HG02943 (cell line): ENCODE results near the gene HOXB7.

Experiments used
- ATAC-seq: cut with Tn5 transposase; IDR thresholded peaks from one replicate; pipeline ENCODE4 v1.9.1; 2021; ENCODE audit warnings: mild to moderate bottlenecking, low read depth, moderate library complexity; ENCODE audit not compliant: unreplicated experiment

Gene HOXB7

GRCh38 chr17:48611681-48612455 lies 1.1 kb upstream of the HOXB7 start:
- no peak for ATAC-seq

- no peak for ATAC-seq
Observed at GRCh38 chr17:48611213-48611612, 396 bp upstream of the HOXB7 start.

GRCh38 chr17:48609759-48610281 lies 997 bp downstream of the HOXB7 start:
- ATAC-seq: no peak

- no peak for ATAC-seq
Observed at GRCh38 chr17:48609033-48609432, 1.8 kb downstream of the HOXB7 start.

DNA sequence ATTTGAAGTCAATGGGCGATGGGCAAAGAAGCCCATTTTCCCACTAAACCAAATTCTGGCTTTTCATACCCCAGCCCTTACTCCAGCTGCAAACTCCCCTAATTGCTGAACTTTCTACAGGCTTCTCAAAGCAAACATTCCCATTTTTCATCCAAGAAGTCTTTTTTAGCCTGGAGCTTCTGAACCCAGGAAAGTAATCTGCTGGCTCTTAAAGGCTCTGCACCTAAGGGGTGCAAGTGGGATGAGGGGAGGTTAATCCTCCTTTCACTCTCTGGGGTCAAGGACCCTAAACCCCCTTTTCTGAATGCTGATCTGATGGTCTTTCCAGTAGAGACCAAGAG lies 2.4 kb downstream of the HOXB7 start:
- ATAC-seq: no peak

GRCh38 chr17:48606892-48607614 lies 3.8 kb downstream of the HOXB7 start:
- ATAC-seq: no peak

GRCh38 chr17:48605991-48606891 lies 4.6 kb downstream of the HOXB7 start:
- no peak for ATAC-seq

DNA sequence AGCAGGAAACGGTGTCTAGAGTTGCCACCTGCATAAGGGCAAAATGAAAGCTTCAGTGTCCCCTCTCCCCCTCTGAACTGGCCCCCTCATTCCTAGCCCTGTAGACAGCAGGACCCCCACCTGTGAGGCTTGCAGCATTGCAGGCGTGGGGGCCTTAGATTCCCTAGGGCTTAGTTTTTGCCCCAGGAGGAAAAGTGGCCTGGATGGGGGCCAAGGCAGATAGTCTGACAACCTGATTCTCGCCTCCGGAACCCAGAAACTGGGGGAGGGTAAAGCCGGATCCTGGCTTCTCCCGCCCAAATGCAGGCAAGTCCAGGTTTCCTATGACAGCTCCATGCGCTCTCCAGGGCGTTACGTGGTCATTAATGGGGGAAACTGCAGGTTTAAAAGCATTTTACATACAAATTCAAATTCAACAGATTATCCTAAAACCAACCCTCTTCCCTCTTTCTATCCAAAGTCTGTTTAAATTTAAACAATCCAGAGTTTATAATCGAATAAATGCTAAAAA lies 5.4 kb downstream of the HOXB7 start:
- ATAC-seq: no peak

DNA sequence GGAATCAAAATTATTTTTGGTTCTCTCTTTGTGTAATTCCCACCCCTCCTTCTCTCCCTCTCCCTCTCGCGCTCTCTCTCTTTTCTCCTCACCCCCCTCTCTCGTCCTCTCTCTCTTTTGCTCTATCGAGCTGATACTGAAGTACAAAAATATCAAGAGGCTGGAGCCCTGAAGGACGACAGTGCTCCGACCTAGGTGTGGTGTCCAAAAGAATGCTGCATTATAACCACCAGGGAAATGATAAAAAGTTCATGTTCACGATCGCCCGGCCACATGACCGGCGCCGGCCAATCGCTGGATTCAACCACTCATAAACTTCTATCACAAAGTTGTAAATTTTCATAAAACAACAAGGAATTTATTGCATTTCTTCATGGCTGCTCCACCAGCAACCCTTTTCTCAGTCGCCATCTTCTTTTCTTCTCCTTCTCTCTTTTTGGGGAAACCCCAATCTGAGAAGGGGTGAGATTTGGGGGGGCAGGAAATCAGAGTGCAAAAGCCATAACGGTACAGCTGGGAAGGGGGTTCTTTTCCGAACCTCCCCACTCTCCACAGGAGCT lies 6.0 kb downstream of the HOXB7 start, which contains the start of gene HOXB6:
Gene HOXB6, minus strand, starts transcription at position 217 of the 560 bp plus-strand sequence. CDS start 6,836 bp downstream, outside the sequence.
- ATAC-seq: no peak

DNA sequence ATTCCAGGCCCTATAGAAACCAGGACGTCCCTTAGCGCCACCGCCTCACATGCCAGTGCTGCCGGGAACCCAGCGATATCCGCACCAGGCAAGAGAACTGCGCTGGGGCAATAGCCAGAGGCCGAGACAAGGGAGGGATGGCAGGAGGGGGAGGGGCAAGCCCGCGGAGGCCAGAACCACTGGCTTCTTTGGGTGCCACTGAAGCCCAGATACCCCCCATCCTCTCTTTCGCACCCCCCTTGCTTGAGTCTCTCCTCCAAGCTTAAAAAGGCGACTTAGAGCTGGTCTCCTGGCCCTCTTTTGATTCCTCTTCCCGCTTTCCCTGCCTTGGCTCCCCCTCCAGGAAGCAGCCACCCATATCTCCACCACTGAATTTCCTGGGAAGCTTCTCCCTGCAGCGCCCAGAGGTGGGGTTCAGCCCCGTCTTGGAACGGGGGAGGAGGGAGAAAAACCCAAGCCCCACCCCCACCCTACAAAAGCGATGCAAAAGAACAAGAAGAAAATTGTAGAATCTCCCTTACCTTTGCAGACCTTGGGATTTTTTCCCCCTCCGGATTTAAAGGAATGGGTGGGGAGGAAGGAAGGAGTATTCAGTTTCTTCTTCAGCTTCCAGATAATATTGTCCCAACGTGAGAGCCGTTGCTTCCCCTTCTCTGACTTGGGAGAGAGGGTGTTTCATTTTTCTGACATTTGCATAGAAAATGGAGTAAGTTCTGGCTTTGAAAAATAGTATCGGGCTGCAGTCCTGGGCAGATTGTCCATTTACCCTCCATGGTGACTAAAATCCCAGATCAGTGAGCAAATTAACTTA lies 6.7 kb downstream of the HOXB7 start:
- ATAC-seq: no peak

- ATAC-seq: no peak
Observed at GRCh38 chr17:48601539-48602425, 9.0 kb downstream of the HOXB7 start.

- ATAC-seq: no peak
Observed at GRCh38 chr17:48601207-48601538, 9.6 kb downstream of the HOXB7 start.

DNA sequence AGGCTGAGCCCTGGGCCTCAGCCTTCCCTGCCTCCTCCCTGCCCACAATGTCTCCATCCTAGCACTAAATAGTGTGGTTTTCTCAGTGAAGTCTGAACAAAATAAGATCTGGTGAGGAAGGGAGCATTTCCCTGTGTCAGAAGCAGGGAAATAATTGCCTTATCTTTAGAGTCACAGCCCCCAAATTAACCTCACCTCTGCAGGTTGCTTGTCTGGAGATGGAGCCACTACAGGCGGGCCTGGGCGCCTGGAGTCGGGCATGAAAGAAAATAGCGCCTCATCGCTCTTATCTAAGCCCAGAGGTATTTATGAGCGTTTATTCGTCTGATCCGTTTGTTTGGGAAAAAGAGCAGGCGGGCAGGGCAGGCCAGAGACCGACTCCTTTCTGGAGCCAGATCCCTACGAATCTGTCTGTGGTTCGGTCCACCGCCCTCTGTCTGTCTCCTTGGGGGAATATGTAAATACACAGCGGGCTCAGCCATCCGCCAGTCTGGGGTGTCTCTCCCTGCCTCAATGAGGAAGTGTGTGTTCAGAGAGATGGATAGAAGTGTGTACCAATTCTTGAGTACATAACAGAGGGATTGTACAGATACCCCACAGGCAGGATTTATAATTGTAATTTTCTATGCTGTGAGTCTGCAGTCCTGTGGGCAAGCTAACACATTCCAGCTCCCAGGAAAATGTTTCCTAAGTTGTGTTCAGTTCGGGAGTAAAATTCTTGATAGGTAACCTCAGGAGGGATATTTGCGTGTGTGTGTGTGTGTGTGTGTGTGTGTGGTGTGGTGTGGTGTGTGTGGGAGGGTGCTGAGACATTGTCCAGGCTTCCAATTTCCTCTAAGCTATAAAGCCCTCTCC lies 10.3 kb downstream of the HOXB7 start:
- ATAC-seq: no peak

DNA sequence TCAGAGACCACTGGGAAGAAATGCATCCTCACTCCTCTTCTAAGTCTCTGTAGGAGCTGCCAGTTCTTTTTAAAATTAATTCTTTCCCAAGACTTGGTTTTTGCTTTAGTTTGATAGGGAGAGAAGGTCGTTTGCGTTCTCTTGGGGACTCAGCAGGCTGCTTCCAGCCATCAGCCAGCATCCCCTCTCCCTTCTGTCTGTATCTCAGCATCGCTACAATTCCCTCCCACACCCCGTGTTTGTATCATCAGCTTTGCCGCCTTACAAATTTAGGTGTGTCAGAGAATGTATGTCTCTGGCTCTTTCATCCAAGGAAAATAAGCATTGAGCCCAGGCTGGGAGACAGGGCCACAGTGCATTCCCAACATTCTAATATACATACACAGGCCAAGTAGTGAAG lies 11.5 kb downstream of the HOXB7 start:
- ATAC-seq: no peak

DNA sequence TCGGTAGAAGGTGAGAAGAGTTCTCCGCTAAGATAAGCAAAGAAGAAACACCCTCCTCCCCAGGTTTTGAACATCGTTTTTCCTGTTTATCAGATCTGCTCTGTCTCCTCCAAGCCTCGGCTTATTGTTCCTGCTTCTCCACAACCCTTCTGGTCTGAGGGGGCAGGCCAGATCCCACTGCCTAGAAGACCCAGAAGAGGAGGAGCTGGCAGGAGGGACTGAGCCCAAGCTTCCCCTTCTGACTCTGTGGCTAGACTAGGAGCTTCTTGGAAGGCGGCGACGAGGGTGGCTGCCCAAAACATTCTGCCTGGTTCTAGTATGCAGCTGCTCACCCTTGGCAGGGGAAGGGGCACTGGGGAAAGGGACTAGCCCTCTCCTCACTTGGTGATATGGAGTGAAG lies 12.1 kb downstream of the HOXB7 start:
- no peak for ATAC-seq

- no peak for ATAC-seq
Observed at GRCh38 chr17:48597778-48598631, 12.8 kb downstream of the HOXB7 start.

DNA sequence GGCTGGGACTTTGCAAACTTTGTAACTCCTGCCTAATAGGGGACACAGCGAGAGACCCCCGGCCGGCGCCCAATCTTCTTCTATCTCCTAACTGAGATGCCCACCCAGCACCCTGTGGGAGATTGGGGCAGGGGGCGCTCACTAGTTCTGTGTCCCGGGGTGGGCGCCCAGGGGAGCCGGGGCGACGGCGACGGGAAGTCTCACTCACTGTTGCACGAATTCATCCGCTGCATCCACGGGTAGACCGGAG lies 13.4 kb downstream of the HOXB7 start:
- ATAC-seq: no peak
